GM19467 (cell line): Measurements from ENCODE around the gene MARCHF7.
"Not testable (repeated sequence)": the region's sequence is repeated elsewhere in the genome, so short reads cannot be mapped to it uniquely, and the experiment has no call there.

Experiments used
- ATAC-seq: cut with Tn5 transposase; IDR thresholded peaks from one replicate; pipeline ENCODE4 v1.9.1; 2021; ENCODE audit warnings: mild to moderate bottlenecking, moderate library complexity; ENCODE audit not compliant: unreplicated experiment

The MARCHF7 gene

DNA sequence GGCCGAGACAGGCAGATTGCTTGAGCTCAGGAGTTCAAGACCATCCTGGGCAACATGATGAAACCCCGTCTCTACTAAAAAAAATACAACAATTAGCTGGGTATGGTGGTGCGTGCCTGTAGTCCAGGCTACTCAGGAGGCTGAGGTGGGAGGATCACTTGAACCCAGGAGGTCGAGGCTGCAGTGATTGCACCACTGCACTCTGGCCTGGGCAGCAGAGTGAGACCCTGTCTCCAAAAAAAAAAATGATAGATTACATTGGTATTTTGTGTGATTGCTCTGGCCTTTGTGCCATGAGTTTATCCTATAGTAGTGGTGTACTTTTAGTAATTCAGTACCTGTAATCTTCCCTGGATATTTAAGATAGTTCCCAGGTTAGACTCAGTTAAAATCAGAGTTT lies 4.1 kb downstream of the MARCHF7 start:
- not testable (repeated sequence) for ATAC-seq

DNA sequence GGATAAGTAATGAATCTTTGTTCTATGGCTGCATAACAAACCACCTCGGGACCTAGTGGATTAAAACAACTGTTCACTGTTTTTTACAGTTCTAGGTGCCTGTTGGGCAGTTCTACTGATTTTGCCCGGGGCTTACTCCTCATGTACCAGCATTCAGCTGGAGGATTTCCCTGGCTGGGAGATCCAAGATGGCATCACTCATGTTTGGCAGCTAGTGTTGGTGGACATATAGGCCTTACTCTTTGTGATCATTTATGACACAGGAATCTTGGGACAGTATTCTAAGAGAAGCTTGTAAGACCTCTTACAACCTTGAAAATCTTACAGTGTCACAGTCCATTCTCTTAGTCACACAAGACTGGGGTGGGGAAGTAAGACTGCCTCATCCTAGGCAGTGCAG lies 4.6 kb downstream of the MARCHF7 start:
- ATAC-seq, result no peak

DNA sequence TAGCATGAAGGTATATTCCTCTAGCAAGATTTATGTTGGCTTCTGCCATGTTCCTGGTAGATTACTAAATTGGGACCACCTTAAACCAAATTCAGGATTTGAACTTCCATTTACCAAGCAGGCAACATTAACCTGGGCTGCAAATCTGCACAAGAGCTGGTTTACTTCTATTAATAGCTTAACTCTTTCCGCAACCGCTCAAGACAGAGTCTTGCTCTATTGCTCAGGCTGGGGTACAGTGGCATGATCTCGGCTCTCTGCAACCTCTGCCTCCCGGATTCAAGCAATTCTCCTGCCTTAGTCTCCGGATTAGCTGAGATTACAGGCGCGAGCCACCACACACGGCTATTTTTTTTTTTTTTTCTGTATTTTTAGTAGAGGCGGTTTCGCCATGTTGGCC lies 8.4 kb downstream of the MARCHF7 start:
- ATAC-seq, result no peak

DNA sequence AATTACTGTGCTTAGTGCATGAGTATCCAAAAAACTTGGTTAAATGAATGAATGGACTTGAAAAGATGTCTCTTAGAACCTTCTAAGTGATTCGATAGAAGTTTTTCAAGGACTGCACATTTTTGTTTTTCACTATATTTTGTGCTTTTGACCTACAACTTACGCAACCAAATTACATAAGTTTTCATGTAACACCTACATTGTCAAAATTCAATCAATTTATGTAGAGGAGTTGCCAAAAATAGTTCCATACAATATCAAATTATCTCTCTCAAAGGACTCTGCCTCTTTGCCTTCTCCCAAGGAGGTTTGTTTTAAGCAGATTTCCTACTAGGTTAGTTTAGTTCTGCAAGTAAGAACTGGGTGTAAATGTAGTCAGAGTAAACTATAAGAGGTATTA lies 10.3 kb downstream of the MARCHF7 start:
- ATAC-seq, result no peak

DNA sequence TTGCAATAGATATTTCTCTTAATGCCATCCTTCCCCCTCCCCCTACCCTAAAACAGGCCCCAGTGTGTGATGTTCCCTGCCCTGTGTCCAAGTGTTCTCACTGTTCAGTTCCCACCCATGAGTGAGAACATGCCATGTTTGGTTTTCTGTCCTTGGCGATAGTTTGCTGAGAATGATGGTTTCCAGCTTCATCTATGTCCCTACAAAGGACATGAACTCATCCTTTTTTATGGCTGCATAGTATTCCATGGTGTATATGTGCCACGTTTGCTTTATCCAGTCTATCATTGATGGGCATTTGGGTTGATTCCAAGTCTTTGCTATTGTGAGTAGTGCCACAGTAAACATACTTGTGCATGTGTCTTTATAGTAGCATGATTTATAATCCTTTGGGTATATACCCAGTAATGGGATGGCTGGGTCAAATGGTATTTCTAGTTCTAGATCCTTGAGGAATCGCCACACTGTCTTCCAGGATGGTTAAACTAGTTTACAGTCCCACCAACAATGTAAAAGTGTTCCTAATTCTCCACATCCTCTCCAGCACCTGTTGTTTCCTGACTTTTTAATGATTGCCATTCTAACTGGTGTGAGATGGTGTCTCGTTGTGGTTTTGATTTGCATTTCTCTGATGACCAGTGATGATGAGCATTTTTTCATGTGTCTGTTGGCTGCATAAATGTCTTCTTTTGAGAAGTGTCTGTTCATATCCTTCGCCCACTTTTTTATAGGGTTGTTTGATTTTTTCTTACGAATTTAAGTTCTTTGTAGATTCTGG lies 12.7 kb downstream of the MARCHF7 start:
- ATAC-seq, result not testable (repeated sequence)

DNA sequence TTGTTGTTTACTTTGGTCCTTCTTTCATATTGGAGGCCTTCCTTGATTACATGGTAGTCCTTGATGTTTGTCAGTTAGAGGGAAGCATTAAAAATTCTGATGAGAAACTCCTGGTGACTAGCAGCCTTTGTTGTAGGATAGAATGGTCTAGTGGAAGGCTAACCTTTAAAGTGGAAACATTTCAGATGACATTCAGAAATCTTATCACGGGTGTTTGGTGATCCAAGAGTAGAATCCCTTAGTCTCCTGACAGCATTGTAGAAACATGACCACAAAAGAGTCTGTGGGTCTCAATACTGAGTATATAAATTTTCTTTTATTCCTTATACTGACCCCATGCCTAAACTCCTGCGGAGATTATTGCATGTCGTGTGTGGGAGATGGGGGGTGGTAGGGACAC lies 13.4 kb downstream of the MARCHF7 start:
- no peak for ATAC-seq

DNA sequence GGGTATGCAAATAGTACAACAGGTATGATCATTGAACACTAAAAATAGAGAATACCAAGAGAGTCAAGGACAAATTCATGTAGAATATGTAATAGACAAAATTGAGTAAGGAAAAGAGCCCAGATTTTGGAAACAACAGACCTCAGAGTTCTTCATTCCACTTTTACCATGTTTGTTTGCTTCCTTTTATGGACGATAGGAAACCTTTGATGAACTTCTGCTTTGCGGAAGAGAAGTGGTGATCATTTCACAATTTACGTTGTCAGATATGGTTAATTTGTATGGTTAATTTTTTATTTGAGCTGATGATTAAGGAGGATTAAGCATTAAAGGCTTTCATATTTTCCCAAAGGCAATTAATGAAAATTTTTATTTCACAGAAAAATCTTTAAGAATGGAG lies 16.3 kb downstream of the MARCHF7 start:
- no peak for ATAC-seq

DNA sequence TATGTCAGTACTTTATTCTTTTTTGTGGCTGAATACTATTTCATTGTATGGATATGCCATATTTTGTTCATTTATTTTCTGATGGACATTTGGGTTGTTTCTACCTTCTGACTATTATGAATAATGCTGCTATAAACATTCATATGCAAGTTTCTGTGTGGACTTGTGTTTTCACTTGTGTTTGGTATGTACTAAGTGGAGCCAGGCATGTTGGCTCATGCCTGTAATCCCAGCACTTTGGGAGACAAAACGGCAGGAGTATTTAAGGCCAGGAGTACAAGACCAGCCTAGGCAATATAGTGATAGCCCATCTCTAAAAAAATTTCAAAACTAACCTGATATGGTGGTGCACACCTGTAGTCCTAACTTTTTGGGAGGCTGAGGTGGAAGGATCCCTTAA lies 23.3 kb downstream of the MARCHF7 start:
- ATAC-seq, result no peak

DNA sequence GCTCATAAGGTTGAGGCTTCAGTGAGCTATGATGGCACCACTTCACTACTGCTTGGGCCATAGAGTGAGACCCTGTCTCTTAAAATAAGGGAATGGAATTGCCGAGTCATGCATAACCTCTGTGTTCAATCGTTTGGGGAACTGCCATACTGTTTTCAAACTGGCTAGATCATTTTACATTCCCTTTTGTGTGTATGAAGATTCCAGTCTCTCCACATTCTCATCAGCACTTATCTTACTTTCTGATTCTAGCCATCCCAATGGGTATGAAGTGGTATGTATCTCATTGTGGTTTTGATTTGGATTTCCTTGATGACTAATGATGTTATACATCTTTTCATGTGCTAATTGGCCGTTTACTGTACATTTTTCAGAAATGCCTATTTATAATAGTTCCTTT lies 23.7 kb downstream of the MARCHF7 start:
- no peak for ATAC-seq

DNA sequence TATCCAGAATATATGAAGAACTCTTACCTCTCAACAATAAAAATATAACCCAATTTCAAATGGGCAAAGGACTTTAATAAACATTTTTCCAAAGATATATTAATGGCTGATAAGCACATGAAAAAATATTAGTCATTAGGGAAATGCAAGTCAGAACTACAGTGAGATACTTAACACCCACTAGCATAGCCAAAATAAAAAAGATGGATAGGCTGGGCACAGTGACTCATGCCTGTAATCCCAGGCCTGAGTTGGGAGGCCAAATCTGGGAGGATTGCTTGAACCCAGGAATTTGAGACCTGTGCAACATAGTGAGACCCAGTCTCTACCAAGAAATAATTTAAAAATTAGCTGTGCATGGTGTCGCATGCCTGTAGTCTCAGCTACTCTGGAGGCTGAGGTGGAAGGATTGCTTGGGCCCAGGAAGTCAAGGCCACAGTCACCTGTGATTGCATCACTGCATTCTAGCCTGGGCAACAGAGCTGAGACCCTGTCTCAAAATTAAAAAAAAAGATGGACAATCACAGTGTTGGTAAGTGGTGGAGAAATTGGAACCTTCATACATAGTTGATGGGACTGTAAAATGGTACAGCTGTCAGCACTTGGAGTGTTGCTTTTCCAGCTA lies 25.1 kb downstream of the MARCHF7 start:
- no peak for ATAC-seq

DNA sequence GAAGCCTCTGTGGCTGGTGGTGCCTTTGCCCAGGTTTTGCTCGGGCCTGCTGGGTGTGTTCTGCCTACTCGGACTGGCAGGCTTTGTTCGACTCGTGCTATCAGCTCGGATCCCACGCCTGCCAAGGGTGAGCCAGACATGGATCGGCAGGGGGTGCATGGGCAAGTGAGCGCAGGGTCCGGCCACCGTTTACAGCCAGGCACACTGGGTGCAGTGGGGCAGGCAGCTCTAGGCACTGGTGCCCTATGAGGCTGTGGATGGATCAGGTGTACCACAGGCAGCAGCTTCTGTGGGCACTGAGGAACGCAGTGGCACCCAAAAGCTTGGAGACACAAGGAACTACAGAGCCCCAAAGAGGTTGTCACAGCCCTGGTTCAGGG lies 25.6 kb downstream of the MARCHF7 start:
- ATAC-seq, result no peak

DNA sequence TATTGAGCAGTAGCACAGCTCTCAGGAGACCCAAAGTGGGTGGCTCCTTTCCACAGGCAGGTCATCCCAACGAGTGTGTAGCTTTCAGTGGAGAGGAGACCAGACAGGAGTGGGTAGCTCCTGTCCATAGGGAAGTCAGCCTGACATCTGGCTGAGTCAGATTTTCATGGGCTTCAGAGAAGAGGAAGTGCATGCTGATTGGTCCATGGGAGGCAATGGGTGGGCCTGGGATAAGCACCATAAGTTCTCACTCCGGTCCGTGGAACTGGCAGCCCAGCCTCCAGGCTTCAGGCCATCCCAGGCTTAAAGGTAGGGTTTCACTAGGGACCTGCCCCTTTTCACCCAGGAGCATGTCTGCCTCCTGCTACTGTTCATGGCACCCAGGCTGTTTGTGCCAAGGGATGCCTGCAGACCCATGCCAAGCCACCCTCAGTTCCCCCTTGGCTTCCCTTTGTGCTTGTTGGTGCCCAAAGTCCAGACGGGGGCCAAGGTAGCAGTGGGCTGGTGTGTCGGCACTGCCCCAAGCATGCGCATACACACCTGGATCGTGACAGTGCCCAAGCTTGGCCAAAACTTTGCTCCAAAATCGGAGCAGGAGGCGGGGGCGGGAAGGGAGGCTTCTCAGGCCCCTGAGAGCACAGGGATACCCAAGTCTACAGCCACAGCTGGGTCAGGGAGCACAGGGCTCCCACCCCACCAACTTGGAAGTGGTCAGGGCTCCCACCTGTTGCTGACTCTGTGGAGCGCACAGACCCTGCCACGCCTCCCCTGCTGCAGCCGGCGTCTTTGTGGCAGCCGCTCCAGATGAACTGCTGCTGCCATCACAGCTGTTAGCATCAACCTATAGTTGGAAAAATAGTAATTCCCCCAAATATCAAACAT lies 26.4 kb downstream of the MARCHF7 start:
- ATAC-seq, result no peak

DNA sequence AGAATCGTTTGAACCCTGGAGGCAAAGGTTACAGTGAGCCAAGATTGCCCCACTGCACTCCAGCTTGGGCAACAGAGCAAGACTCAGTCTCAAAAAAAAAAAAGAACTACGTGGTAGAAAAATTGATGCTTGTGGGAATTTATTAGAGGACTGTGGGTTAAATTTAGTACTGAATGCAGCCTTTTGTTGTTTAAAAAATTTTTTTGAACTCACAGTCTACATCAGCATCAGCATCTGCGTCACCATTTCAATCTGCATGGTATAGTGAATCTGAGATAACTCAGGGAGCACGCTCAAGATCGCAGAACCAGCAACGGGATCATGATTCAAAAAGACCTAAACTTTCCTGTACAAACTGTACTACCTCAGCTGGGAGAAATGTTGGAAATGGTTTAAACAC lies 30.5 kb downstream of the MARCHF7 start:
- no peak for ATAC-seq

DNA sequence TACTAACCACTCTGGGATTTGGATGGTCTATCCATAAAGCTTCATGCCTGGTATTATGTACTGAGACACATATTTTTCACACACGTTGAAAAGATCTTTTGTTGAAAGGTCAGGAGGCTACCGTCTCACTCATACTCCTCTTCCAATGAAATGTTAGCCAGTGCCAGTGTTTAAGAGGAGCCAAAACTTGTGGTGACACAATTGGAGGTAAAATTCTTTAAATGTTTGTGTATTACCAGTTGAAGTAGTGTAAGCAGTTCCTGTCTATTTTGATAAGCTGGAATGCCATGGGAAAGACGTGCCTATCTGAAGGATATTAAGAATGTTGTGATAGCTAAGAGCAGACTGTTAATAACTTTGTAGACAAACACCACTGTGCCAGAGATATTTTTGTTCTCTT lies 32.1 kb downstream of the MARCHF7 start:
- ATAC-seq, result no peak

DNA sequence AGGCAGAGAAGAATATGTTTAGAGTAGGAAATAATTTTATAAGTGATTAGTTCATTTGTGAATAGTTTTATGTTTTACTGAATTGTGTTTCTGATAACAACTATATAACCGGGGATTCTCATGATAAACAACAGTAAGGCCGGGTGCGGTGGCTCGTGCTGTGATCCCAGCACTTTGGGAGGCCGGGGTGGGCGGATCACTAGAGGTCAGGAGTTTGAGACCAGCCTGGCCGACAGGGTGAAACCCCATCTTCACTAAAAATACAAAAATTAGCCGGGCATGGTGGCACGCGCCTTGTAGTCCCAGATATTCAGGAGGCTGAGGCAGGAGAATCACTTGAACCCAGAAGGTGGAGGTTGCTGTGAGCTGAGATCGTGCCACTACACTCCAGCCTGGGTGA lies 32.9 kb downstream of the MARCHF7 start:
- ATAC-seq, result not testable (repeated sequence)

DNA sequence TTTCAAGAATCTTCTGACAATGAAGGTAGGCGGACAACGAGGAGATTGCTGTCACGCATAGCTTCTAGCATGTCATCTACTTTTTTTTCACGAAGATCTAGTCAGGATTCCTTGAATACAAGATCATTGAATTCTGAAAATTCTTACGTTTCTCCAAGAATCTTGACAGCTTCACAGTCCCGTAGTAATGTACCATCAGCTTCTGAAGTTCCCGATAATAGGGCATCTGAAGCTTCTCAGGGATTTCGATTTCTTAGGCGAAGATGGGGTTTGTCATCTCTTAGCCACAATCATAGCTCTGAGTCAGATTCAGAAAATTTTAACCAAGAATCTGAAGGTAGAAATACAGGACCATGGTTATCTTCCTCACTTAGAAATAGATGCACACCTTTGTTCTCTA lies 35.8 kb downstream of the MARCHF7 start:
- ATAC-seq, result no peak

DNA sequence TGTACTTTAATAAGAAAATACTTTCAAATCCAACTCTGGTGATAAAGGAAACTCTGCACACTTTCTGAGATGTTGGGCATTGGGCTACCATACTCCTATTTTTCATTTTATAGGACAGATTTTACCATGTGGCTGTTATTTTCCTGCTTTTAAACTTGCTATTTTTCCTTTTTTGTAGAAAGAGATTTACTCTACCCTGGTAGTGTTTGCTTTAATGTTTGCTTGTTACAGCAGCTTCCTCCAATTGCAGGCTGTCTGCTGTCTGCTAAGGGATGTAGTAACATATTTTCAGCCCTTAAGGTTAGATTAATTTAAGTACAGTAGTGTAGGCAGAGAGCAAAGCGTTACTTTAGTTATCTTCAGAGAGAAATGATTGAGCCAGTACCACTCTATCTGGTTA lies 38.6 kb downstream of the MARCHF7 start:
- no peak for ATAC-seq

DNA sequence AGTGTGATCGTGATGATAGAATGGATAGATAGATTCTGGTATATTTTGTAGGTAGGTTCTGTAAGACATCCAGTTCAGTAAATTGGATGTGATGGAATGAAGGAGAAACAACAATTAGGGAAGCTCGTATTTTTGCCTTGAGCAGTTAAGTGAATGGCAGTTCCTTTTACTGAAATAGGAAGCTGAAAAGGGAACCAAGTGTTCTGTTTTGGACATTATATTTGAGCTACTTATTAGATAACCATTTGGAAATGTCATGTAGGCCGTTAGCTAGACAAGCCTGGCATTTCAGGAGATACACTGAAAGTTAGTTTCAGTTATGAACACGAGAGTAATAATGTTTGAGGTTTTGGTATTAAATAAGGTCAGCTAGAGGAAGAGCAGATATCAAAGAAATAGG lies 41.5 kb downstream of the MARCHF7 start:
- no peak for ATAC-seq

DNA sequence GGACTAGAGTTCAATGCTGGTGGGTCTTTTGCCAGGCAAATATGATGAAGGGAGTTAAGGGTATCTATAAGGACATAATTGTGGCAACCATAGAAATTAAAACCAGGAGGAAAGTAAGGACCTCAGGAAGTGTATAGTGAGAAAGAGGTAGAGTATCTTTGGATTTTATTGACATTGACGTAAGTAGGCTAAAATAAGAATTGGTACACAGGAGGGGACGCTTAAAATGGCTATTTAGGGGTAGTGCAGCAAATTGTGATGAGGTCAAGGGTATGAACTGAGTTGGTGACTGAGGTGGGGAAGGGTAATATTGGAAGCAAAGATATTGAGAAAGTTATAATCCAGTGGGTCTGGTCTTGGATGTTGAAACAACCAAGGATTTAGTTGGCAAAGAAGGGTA lies 42.7 kb downstream of the MARCHF7 start:
- no peak for ATAC-seq

DNA sequence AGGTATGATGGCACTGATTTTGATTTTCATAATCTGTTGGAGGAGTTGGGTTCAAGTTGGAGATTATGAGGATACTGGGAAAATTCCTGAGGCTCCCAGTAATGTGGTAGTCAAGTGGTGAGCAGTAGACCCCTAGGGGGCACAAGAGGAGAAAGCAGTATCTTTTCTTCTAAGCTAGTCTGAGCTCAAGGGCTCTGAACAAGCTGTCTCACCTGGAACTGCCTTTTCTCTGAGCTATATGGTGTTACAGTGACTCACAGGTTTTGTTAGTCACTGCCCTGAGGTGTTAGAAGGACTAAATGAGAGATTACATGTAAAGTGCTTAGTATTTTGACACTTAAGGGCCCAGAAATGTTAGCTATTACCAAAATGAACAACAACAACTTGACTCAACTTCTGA lies 43.5 kb downstream of the MARCHF7 start:
- no peak for ATAC-seq

DNA sequence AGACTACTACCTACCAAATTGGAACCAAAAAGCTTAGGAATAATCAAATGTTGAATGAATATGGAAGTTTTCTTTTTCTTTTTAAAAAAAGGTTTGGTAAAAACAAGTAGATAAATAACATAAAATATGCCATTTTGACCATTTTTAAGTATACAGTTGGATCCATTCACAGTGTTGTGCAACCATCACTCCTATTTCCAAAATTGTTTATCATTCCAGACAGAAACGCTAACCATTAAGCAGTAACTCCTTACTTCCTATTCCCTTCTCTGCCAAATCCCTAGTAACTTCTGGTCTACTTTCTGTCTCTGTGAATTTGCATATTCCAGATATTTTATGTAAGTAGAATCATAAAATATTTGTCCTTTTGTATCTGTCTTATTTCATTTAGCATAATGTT lies 45.9 kb downstream of the MARCHF7 start:
- ATAC-seq, result no peak

DNA sequence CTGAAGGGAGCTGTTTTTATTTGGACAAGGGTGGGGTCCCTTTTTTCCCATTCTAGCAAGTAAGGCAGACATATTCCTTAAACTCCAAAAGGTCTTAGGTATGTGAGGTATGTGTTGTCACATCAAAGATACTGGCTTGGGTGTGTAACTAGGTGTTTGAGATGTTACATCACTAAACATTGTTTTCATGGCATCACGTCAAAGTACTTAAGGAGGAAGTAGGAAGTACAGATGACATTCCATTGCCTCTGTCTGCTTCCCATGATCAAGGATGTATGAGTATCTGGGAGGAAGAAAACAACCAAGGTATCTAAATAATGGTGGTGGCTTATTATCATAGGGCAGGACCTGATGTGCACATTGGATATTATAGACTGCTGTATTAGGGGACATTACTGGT lies 46.4 kb downstream of the MARCHF7 start:
- no peak for ATAC-seq
